Stimulated activated CD4-positive, alpha-beta T cell treated with anti-CD3 and anti-CD28 coated beads, TNF-alpha, amount 100 ng/mL, for 48 hours (primary cell): ENCODE data around the gene B3GAT2.

Source experiments
- DNase-seq, 3 donors: peaks; one replicate each; pipeline ENCODE4 v3.0.0-alpha.2; 2020; ENCODE audit warnings: low read depth in 3 of 3

Gene B3GAT2

DNA sequence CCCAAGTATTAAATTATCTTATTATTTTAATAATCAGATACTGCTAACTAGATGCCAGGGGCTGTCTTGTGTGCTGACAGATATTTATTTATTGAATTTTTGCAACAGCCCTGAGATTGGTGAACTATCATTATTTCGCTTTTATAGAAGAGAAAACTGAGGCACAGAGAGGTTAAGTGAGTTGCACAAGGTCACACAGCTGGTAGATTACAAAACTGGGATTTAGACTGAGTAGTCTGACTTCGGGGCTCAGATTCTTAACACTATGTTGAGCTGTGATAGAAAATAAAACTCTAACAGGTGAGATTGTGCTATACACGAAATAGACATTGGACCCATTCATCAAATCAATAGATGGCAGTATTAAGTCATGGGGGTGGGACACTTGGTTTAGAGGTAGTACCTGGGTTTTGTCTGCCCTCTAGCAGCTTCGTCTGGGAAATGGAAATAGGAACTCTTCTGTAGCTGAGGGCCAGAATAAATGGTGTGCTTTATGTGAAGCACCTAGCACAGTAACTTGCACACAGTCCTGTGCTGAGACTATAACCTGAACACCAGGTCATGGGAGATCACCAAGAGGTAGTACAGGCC, 113.4 kb downstream of the B3GAT2 start:
- DNase-seq = no peak

DNA sequence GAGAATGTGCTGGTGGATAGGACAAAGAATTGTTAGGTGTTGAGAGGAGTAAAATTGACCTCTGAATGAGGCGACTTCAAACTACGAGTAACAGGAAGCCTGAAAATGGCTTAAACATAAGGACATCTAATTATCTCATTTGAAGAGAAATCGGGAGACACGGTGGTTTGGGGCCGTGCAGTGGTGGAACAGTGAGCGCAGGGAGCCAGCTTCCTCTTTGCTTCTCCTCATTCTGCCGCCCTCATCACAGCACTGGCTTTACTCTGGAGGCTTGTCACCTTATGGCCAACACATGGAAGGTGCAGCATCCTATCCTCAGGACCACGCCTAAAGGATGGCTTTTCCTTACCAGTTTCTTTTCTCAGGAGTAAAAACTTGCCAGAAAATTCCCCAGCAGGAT, 114.3 kb downstream of the B3GAT2 start:
- no peak for DNase-seq

DNA sequence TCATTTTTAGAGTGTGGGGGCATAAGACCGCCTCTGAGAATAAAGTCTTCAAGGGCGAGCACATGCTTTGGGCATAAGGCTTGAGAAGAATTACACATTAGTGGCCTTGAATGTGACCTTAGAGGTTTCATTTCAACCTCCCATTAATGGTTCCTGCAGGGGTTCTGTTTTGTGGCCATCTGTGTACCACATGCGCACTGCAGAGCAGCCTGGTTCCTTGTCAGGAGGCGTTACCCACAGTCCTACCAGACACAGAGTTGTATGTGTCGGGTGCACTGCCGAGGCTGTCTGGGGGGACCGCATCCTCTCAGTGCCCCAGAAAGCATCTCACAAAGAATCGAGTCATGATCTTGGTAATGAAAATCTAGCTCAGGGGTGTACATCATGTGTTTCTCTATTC, 115.7 kb downstream of the B3GAT2 start:
- DNase-seq = no peak

DNA sequence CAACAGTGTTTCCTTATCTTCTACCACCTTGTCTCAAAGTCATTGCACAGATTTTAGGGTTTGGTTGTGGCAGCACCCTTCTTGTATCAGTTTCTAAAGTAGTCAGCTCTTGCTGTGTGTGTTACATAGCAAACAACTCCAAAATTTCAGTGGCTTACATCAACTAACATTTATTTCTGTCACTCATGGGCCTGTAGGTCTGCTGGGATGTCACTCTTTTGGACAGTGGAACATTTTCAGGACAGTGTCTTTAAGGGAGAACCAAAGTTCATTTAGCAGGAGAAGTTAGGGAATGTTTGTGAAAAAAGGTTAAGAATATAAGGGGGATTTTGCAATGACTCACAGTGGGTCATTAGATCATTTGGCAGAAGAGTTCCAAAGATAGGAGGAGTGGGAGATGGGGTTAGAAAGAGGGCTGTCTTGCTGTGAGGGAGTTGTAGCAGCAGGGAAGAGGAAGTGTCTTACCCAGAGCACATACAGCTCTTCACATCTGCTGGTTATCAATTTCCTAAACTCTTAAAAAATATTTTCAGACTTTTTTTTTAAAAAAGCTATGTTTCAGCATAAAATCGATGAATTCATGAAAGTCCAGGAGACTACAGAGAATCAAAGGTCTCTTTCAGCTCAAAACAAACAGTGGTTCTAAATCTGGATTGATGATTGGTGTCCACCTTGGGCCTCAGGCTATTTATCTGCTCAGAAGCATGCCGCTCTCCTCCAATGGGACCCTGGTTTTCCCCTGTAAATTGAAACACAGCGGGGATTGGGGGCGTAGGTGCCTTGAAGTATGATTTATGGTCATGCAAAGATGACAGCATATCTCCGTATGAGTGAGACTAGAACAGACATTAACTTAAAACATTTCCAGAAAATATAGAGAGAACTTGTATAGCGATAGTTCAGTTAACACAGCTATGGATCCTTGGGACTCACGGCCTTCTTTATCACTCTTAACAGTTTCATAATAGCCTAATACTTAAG, 117.3 kb downstream of the B3GAT2 start:
- DNase-seq = no peak

DNA sequence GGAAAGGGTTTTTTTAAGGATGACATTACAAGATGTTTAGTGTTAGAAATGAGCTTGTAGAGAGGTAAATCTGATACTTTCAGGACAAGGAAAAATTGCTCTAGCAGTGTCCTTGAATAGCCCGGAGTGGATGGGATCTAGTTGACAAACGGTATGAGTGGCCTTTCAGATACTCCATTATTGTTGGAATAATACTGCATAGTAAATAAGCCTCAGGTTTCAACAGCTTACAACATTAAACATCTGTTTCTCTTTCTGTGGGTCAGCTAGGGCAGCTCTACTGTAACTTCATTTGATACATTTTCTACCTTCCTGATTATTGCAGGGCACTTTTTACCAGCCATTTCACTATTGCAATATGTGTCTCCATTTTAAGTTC, 118.0 kb downstream of the B3GAT2 start:
- DNase-seq = no peak

DNA sequence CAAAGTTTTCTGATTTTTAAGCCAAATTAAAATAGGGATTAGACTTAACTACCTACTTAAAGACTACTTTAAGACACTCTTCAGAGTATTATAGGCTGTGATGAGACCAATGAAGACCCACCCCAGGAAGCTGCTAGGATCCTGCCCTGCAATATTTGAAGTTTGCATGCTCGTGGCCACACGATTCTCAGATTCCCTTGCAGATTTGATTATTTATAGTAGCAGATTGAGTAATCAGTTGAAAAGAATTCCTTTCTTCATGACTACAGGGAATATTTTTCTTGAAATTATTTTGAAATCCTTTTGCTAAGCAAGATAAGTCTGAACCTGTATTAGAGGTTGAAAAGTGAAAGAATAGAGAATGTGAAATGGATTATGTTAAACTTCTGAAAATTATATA, 122.3 kb downstream of the B3GAT2 start:
- DNase-seq = no peak

DNA sequence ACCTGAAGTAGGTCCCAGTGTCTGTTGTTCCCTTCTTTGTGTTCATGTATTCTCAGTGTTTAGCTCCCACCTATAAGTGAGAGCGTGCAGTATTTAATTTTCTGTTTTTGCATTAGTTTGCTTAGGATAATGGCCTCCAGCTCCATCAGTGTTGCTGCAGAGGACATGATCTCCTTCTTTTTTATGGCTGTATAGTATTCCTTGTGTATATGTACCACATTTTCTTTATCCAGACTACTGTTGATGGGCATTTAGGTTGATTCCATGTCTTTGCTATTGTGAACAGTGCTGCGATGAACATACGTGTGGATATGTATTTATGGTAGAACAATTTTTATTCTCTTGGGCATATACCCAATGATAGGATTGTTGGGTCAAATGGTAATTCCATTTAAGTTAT, 125.4 kb downstream of the B3GAT2 start:
- DNase-seq = no peak

DNA sequence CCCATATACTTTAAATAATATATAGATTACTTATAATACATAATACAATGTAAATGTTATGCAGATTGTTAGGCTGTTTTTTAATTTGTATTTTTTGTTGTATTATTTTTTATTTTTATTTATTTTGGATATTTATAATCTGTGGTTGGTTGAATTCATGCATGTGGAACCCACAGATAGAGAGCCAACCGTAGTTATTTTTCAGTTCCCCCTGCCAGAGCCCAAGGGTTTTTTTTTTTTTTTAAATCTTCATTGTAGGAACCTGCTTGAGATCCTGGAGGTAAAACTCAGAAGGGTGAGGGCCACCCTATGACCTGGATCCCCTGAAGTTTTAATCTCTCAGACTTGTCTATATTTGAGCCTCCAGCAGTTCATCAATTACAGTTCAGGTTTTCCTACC, 133.2 kb downstream of the B3GAT2 start:
- no peak for DNase-seq

DNA sequence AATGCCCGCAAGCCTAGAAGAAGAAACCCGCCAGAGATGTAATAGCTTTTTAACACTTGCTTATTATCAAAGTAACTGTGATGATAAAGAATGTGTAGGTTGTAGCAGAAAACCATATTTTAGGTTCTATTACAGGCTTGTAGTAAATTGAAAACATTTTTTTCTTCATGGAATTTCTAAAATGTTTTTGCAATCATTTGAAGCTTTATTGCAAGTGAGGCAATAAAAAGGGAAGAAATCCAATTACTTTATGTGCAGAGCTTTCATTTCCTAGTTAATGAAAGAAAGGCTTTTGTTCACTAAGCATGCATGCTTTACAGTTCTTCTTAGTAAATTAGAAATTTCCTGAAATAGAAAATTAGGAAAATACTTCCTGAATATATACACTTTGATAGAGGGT, 135.1 kb downstream of the B3GAT2 start:
- no peak for DNase-seq

DNA sequence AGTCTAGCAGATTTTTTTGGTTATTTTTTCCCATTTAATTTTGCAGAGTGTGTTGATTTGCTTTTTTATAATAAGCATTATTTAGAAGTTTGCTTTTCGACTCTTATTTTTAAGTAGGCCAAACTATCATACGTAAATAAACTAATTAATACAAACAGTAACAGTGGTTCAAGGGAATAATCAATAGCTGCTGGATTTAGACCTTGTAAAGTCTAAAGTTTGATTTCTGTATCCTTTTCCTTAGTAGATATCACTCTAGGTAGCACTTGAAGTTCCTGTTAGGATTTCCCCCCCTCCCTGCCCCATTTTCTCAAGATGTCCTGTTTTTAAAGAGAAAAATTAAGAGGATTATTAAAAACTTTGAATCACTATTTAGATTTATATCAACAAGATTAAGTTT, 136.1 kb downstream of the B3GAT2 start:
- DNase-seq = no peak

DNA sequence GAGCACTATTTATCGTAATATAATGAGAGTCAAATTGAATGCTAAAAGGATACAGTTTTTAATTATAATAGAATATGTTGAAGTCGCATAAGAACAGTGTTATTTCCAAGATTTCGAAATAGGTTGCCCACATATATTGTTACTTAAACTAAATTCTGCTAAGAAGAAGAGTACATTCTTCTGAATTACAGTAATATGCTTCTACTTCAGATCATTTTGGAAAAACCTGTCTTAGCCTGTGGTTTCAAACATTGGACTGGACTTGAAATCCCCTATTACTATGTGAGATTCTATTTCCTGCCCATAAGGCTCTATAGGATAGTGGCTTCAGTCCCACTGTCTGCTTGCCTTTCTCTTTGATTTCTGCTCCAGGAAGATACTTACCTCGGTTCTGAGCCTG, 137.2 kb downstream of the B3GAT2 start:
- DNase-seq = no peak

DNA sequence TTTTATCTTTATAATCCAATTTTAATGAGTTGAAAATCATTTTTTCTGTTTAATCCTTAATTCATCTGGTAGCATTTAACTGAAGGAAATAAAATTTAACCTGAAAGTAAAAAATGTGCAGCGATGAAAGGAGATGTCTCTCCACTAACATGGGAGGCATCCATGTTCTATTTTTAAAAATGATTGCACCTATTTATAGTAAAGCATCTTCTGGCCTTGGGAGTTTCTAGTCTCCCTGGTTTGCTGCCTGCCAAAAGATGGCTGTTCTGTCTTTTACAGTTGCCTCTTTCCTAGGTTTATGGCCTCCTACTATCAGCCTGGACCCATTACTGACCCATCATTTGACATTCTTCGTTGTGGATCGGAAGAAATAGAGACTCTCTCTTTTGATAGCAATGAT, 143.0 kb downstream of the B3GAT2 start:
- DNase-seq = no peak

DNA sequence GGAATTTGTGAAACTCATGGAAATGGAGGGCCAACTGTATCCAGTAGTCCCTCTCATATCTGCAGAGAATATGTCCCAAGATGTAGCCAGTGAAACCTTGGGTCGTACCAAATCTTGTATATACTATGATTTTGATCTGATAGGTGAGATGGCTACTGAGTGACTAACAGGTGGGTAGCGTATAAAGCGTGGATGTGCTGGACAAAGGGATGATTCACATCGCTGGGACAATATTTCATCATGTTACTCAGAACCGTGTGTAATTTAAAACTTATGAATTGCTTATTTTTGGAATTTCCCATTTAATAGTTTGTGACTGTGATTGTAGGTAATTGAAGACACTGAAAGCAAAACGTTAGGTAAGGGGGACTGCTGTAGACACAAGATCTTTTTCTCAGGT, 145.1 kb downstream of the B3GAT2 start:
- DNase-seq = no peak
